GM21825 (cell line): Measurements from ENCODE around the gene HEXIM1.
"Not testable (repeated sequence)": the region's sequence is repeated elsewhere in the genome, so short reads cannot be mapped to it uniquely, and the experiment has no call there.

Experiments used
- ATAC-seq: cut with Tn5 transposase; IDR thresholded peaks from one replicate; pipeline ENCODE4 v1.9.1; 2021; ENCODE audit warnings: mild to moderate bottlenecking, moderate library complexity; ENCODE audit not compliant: unreplicated experiment

The HEXIM1 gene

DNA sequence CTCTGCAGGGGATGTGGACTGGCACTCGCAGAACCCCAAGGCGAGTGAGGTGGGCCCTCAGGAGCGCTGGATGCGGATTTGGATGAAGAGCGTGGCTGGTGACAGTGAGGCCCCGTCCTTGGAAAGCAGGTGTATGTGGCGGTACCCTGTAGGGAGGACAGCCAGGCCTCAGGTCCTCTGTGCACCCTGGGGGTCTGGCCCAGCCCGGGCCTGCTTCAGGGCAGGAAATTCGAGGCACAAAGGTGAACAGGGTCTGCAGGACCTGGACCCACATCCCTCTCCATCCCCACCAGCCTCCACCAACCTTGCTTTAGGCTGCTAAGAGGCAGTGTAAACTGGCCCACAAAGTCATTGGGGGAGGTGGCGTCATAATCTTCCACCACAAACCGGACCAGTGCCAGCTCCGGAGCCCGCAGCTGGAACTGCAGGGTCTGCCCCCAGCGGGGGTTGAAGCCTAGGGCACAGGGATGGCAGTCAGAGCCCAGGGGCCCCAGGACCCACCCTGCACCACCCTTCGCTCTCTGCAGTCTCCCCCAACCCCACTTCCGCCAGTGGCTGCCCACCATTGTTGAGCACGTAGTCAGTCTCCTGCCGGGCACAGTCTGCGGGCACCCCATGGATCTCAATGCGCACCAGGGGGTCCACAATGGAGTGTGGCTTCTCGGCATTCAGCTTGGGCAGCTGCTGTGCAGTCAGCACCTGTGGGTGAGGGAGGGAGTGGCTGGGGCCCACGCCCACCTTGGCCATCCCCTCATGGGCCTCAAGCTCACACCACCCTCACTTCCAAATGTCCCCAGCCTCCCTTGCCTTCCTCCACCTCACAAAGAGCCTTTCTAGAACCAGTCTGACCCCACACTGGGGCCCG is 35.5 kb upstream of the HEXIM1 start:
- ATAC-seq: no peak

GRCh38 chr17:45113424-45113754 is 34.9 kb upstream of the HEXIM1 start:
- ATAC-seq: no peak

- ATAC-seq: no peak
Observed at GRCh38 chr17:45114117-45114932, 34.0 kb upstream of the HEXIM1 start.

GRCh38 chr17:45115015-45115625 is 33.2 kb upstream of the HEXIM1 start:
- no peak for ATAC-seq

DNA sequence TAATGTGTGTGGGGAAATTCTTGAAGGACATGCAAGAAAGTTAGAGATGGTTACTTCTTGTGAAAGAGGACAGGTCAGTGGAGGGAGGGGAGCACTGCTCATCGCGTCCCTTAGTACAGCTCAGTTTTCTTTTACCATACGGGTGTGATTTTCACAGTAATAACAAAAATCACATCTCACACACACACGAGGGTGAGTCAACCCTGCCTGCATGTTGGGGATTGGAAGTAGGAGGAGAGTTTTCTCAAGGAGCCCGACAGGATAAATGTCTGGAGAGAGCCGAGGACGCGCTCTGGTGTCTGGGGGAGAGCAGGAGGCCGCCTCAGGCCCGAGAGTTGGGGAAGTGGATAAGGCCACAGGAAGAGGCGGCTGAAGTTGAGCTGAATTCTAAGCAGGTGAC is 32.4 kb upstream of the HEXIM1 start:
- no peak for ATAC-seq

GRCh38 chr17:45116434-45117016 is 31.8 kb upstream of the HEXIM1 start:
- no peak for ATAC-seq

DNA sequence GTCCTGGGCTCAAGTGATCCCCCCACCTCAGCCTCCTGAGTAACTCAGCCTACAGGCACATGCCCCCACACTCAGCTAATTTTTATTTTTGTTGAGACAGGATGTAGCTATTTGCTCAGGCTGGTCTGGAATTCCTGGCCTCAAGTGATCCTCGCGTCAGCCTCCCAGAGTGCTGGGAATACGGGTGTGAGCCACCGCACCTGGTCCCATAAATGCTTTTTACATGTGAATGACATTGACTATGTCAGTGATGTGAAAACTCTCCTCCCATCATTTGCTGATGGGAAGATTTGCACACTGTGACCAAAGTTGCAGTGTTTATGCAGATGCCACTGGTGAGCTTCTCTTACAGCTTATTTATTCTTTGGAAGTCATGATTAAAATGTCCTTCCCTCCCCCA is 30.9 kb upstream of the HEXIM1 start:
- no peak for ATAC-seq

DNA sequence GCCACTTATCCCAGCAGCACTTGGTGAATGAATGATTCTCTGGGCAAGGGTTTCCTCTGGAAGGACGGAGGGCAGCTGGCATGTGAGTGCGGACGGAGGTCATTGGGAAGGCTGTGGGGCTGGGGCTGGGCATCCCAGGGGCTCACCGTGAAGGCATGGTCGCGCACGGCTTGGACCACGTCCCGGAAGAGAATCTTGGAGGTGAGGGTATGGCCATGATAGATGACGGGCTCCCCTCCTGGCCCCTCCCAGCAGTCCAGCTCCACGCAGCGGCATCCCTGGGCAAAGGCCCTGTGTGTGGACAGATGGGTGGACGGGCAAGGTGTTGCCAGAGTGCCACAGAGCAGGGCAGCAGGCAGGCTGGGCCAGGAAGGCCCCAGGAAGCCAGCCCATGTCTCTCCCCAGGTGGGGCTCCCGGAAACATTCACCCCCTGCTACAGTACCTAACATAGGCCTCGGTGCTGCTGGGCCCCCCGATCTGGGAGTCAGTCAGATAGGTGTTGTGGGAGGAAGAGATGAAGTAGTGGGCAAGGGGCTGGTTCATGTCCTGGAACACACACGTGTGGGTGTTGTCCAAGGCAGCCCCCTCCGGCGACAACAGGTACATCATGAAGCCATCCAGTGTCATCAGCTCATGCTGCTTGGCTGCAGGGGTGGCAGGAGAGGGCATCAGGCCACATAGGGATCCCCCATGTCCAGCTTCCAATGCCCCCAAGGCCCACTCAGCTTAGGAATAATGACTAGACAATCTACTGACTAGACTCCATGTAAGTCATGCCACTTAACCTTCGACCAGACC is 30.2 kb upstream of the HEXIM1 start:
- ATAC-seq: no peak

DNA sequence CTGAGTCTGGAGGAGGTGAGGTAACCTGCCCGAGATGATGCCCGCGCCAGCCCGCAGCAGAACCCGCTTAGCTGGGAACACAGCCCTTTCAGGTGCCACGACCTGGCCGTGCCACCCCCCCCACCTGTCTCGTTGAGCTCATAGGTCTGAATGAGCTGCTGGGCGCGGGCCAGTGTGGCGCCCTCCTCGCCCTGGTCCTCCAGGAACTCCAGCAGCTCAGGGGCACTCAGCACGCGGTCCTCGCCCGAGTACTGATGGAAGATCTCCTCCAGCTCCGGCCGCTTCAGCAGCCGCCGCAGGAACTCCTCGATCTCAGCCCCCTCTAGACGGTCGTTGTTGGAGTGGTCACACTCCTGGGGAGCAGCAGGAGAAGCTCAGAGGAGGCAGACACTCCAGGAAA is 29.6 kb upstream of the HEXIM1 start:
- ATAC-seq: no peak

GRCh38 chr17:45119964-45120363 is 28.3 kb upstream of the HEXIM1 start:
- no peak for ATAC-seq

DNA sequence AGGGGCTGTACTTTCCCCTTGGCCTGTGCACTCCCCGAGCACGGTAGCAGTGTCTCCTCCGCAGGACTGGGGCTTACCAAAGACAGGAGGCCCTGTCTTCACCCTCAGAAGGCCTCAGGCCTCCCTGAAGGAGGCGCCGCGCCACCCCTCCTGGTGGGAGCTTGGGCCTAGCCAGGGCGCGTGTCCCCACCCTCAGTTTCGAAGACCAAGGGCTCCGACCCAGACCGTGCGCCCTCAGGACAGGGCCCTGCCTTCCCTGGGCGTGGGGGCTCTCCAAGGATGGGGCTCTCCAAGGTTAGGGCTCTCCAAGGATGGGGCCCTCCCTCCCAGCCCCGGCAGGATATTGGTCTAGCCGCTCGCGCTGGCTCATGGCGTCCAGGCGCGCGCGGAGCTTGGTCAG is 27.7 kb upstream of the HEXIM1 start:
- no peak for ATAC-seq

DNA sequence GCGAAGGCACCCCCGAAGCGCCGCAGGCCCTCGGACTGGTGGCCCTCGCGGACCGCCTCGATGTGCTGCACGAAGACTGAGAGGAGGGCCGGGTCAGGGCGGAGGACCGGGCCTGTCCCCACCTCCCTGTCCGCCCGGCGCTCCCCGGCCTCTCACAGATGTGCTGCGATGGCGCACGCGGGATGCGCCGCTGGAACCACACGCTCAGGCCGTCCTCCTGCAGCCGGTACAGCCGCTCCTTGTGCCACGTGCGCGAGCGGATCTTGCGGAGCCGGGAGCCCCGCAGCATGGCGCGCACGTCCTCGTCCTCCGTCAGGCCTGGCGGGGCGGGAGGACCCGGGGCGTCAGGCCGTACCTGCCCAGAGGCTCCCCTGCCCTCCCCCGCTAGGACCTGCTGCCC is 27.2 kb upstream of the HEXIM1 start:
- no peak for ATAC-seq

DNA sequence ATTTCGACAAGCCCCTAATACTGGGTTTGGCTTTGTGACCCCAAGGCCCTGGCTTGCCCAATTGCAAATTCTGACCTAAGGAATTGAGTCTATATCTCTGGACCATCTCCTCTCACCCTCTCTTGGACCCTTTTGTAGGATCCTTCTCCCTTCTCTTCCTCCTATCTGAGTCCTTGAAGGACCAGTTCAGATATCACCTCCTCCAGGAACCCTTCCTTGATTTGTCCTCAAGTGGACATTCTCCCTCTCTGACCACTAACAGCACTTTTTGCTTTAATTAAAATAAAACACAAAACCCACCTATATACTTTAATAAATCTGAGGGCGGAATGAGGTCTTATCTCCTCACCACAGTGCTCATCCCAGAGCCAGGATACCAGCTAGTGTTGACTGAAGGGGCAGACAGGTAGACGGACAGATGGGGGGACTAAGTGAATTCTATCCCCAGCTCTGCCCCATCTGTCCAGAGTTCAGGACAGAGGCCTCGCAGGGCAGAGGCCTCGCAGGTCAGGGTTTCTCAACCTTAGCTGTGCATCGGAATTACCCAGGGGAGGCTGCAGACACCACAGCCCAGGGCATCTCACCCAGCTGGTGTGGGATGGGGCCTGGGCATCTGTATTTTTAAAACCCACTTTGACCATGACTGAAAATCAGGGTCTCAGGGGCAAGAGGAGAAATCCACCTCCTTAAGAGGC is 25.1 kb upstream of the HEXIM1 start:
- no peak for ATAC-seq

- no peak for ATAC-seq
Observed at GRCh38 chr17:45123930-45124796, 24.1 kb upstream of the HEXIM1 start.

DNA sequence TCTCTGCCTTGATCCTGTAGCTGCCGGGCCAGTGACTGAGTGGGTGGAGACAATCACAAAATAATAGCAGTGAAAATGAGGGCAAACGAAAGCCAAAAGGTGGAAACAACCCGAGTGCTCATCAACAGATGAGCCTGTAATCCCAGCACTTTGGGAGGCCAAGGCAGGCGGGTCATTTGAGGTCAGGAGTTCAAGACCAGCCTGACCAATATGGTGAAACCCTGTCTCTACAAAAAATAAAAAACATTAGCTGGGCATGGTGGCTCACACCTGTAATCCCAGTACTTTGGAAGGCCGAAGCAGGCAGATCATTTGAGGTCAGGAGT is 23.5 kb upstream of the HEXIM1 start:
- not testable (repeated sequence) for ATAC-seq

- no peak for ATAC-seq
Observed at GRCh38 chr17:45125509-45125908, 22.8 kb upstream of the HEXIM1 start.

DNA sequence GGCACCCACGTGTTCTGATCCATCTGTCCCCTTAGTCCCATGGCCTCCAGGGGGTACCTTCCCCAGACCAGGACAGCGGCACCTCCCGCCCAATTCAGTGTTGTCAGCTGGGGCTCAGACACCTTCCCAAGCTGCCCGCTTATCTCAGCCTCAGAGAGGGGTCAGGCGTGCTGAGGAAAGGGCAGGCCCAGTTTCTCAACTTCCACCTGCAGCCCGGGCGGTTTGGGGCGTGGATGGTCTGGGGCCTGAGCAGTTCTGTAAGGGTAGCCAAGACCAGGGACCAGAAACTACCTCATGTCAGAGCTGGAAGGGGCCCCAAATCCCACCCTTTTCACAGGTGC is 21.1 kb upstream of the HEXIM1 start:
- no peak for ATAC-seq

DNA sequence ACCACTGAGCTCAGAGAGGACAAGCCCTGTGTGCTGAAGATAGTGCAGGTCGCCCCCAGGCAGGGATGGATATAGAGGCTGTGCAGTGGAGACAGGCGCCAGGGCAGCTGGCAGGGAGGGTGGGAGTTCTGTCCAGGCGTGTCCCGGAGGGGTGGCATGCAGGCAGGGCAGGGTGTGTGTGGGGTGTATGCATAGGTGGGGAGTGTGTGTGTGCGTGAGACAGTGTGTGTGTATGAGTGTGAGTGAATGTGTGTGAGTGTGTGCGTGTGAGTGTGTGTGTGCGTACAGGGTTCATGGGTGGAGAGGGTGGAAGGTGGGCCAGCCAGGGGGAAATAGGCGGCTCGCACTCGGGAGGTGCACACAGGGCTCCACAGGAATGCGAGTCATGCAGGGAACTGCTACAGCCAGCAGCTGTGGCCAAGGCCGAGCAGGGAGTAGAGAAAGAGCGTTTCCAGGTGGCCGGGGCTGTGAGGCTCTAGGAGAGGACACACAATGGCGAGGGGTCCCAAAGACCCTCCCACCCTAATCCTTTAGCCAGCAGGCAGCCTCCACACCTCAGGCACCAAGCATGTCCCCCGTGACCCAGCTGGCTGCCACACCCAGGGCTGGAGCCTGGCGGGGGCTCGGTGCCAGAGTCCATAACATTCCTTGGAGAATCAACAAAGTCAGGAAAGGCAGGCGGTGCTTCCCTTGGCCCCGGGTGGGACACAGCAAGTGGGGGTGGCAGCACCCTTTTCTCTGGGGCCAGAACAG is 20.6 kb upstream of the HEXIM1 start:
- no peak for ATAC-seq

GRCh38 chr17:45128331-45128730 is 19.9 kb upstream of the HEXIM1 start:
- ATAC-seq: no peak
